Fibroblast of villous mesenchyme (primary cell): ENCODE results near the gene ZDHHC7. TPM values are rescaled to one million over a fixed set of nuclear protein-coding genes. Genes with fewer than 3 reads are reported as not detected.

Experiments used
- DNase-seq: peaks from one replicate; pipeline ENCODE4 v3.0.0-alpha.2; 2010; ENCODE audit warnings: low read depth
- H3K4me3 ChIP-seq: 2 replicates; pipeline ENCODE4 v1.5.1; 2011; ENCODE audit warnings: low read depth, mild to moderate bottlenecking, low read length
- total RNA-seq: library from RNA; depleted of rRNA; stranded (reverse); fragments of >200 nt; gene quantifications from 2 replicates; pipeline ENCODE4 v1.2.3, GENCODE V29; 2012
- TF ChIP-seq, protein P1 (sequence below): IDR thresholded peaks from 2 replicates; pipeline ENCODE4 v1.5.1; 2012; ENCODE audit warnings: low read depth, mild to moderate bottlenecking, low read length; ENCODE audit not compliant: insufficient read depth

ZDHHC7 gene
- total RNA-seq, 1 donor = 164 TPM

DNA sequence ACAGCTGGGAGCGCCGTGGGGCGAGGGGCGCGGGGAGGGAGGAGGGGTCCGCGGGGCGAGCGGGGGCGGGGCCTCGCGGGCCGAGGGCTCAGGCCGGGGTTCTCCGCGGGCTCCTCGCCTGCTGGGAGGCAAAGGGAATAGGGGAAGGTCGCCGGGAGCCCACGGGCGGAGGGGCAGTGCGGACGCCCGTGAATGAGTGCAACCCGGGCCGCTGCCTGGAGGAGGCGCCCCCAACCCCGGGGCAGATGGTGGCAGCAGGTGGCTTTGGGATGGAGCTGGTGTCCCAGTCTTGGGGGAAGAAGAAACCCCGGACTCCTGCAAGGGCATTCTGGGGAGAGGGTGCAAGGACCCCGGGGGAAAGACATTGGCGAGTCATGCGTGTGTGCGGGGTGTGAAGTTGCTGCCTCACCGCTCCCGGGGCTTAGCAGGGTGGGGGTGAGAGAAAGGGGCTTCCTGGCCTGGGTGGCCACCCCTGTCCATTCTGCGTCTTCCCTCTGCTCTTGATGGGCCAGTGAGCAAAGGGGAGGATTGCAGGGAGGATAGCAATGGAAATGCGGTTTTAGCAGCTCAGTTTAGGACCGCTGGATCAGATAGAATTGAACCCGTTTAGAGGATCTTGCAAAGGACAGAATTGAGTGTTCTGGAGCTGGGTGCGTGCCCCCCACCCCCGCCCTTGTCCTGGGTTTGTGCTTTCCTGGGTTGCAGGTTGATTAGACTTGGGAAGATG is 16.8 kb upstream of the ZDHHC7 start:
- no peak for DNase-seq
- peak overlapping the region; percentile 82 for H3K4me3 ChIP-seq
- TF ChIP-seq, protein P1, sequence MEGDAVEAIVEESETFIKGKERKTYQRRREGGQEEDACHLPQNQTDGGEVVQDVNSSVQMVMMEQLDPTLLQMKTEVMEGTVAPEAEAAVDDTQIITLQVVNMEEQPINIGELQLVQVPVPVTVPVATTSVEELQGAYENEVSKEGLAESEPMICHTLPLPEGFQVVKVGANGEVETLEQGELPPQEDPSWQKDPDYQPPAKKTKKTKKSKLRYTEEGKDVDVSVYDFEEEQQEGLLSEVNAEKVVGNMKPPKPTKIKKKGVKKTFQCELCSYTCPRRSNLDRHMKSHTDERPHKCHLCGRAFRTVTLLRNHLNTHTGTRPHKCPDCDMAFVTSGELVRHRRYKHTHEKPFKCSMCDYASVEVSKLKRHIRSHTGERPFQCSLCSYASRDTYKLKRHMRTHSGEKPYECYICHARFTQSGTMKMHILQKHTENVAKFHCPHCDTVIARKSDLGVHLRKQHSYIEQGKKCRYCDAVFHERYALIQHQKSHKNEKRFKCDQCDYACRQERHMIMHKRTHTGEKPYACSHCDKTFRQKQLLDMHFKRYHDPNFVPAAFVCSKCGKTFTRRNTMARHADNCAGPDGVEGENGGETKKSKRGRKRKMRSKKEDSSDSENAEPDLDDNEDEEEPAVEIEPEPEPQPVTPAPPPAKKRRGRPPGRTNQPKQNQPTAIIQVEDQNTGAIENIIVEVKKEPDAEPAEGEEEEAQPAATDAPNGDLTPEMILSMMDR = peak; percentile 19

DNA sequence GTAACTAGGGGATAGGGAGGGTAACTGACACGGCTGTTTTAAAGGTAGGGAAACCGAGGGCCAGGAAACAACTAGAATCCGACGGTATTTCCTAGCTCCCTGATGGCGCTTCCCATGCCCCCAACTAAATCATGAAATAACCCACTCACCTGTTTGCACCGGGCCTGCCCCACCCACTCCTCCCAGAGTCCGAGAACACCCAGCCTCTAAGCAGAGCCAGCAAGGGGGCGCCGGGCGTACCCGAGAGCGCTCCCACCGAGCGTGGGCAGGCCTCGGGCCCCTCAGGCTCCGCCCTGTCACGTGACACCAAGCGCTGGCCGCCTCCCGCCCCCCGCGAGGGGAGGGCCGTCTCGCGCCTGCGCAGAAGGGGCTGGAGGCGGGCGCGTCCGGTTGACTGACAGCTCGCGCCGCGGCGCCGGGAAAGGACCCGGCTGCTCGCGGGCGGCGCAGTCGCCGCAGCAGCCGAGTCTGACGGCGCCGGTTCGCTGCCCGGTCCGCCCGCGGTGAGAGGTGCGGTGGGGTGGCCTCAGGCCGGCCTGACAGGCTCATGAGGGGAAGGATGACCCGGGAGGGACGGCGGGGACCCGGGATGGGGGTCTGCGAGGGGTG is 16.1 kb upstream of the ZDHHC7 start, which contains the start of gene KIAA0513:
KIAA0513 (plus strand) TSS at position 447 of the 609 bp plus-strand sequence. CDS start 39,277 bp downstream, outside the sequence.
- peak within 1 kb of the TSS; percentile 82 for H3K4me3 ChIP-seq
- TF ChIP-seq, protein P1 = peak; percentile 26
- DNase-seq = peak; percentile 93

DNA sequence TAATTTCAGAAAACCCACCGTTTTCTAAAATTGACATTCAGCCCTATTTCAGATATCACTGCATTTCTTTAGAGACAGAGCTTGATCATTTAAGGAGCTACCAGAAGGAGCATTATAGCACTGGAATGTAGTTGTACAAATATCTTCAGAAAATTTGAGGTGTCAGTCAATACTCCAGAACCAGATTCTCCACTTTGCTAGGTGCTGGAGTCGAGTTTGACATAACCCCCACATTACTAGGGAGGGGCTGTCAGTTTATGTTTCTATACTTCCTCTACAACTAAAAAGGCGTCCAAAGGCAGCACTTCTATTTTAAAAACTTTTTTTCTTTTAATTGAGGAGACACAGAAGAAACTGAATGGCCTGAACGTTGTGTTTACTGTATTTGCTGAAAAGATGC is 15.4 kb upstream of the ZDHHC7 start:
- TF ChIP-seq, protein P1 = no peak
- peak overlapping the region; percentile 82 for H3K4me3 ChIP-seq
- DNase-seq = no peak

DNA sequence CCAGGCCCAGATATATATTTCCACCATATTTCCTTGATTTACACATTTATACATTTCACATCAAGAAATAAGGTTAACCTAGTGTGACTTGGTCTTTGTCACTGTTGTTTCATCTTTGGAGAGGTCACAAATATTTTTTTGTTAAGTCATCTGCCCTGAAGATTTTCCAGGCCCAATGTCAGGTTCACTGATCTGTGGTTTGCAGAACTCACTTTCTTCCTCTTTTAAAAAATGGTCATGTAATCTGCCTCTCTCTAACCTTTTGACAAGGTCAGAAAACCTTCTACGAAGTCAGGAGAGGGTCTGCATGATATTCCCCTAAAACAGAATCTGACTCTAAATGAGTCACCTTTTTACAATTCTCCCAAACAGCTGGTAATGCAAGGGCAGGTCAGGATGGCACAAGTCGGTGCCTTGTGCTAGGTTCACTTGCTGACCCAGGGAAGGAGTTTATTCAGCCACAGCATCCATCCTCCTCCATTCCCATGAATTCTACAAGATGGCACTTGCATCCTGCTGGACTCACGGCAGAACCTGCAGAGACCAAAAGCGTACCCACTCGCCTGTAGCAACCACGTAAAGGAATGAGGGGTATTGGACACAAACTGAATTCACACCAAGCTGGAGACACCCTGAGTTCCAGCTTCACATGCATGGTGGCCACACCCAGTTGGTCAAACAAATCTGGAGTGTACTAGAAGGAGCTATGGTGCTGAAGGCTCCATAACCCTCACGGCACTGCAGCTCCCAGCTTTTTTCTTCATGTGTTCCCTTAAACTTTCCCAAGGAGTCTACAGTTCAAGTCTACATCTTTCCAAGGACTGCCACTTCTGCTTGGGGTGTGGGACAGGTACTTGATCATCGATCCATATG is 14.7 kb upstream of the ZDHHC7 start:
- H3K4me3 ChIP-seq = no peak overlapping the region
- TF ChIP-seq, protein P1 = no peak
- no peak for DNase-seq

DNA sequence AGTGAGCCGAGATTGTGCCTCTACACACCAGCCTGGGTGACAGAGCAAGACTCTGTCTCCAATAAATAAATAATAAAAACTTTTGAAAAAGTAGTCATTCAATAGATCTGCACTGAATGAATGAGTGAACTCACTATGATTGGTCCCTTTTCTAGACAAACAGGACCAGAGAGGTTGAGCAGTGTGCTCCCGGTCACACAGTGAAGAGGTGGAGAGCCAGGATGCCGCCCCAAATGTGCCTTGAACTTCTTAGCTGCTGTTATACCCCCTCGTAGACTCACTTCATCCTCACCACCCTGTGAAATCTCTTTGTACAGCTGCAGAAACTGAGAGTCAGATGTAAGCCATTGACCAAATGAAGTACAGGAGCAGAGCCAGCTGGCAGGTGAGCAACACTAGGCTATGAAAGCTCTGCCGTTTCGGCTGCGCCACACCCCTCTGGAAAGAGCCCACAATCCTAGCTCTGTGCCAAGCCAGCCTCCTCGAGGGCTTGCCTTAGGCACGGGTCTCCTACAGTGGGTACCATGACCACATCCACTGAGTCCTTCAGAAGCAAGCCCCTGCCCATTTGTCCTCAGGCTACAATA is 8.4 kb upstream of the ZDHHC7 start:
- TF ChIP-seq, protein P1 = no peak
- no peak for DNase-seq
- H3K4me3 ChIP-seq = no peak overlapping the region

DNA sequence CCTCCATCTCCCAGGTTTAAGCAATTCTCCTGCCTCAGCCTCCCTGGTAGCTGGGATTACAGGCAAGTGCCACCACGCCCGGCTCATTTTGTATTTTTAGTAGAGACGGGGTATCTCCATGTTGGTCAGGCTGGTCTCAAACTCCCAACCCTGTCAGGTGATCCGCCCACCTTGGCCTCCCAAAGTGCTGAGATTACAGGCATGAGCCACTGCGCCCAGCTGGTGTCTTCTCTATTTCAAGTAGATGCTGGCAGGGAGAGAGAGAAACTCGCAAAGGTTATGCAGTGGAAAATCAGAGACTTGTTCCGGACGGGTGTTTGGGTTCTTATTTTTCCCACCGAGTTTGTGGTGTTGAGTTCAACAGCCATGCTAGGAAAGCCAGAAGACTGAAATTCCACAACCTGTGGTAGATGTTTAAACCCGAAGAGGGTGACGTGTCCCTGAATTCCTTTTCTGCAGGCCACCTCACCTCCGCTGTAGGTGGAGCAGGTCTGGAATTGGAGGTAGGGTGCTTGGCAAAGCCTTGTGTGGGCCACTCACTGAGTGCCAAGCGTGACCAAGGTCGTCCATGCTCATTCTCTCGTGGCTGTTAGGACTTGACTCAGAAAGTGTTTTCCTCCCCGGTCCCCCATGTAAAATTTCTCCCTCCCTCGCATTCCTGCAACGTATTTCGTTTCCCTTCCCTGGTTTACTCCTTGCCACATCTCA is 7.3 kb upstream of the ZDHHC7 start:
- no peak for DNase-seq
- H3K4me3 ChIP-seq = no peak overlapping the region
- TF ChIP-seq, protein P1 = no peak
